IMR-90 (cell line): ENCODE data around the gene NDUFV3. TPM values are rescaled to one million over a fixed set of nuclear protein-coding genes. Genes with fewer than 3 reads are reported as not detected.

Source experiments
- ATAC-seq: fragments of 200-7000 bp; cut with Tn5 transposase; 2 replicates; pipeline ENCODE4 v1.9.1; 2020; ENCODE audit warnings: low read depth, mild to moderate bottlenecking, moderate library complexity
- BruUV-seq: library from RNA; stranded (reverse); fragments of 400-500 nt; replicated peaks from 2 replicates; lab custom pipeline; 2021; lab: Mats Ljungman, UMichigan
- CTCF ChIA-PET: fragments of 300-600 bp; formaldehyde crosslinking; extraction: SDS; loops from one replicate; lab custom pipeline; 2021; ENCODE audit warnings: antibody characterized with exemption; lab: Yijun Ruan, JAX
- POLR2A ChIA-PET: fragments of 300-600 bp; sonication (Branson Sonifier 250); formaldehyde crosslinking; loops from one replicate; lab custom pipeline; 2022; ENCODE audit warnings: antibody characterized with exemption; ENCODE audit not compliant: unreplicated experiment; lab: Charles Lee
- DNase-seq: peaks from one replicate; pipeline ENCODE4 v3.0.0; 2013
- H2AFZ ChIP-seq: replicated peaks from 2 replicates; pipeline ENCODE3; 2013; ENCODE audit warnings: low read length, mild to moderate bottlenecking; ENCODE audit not compliant: poor library complexity
- H2AK5ac ChIP-seq: 2 replicates; pipeline ENCODE4 v1.6.1; 2013; ENCODE audit warnings: low read depth, low read length, inconsistent platforms
- H2AK9ac ChIP-seq: replicated peaks from 2 replicates; pipeline ENCODE3; 2013; ENCODE audit warnings: mild to moderate bottlenecking, low read depth, low read length, moderate library complexity; ENCODE audit not compliant: poor library complexity
- H2BK120ac ChIP-seq: 2 replicates; pipeline ENCODE4 v1.6.1; 2013; ENCODE audit warnings: low read depth, low read length, inconsistent platforms
- H2BK15ac ChIP-seq: 3 replicates; pipeline ENCODE4 v1.6.1; 2013; ENCODE audit warnings: low read depth, low read length, inconsistent platforms
- H2BK20ac ChIP-seq: 2 replicates; pipeline ENCODE4 v1.6.1; 2013; ENCODE audit warnings: low read depth, mild to moderate bottlenecking, inconsistent platforms, low read length, moderate library complexity
- H2BK5ac ChIP-seq: 2 replicates; pipeline ENCODE4 v1.6.1; 2013; ENCODE audit warnings: mild to moderate bottlenecking, low read depth, low read length, inconsistent platforms; ENCODE audit not compliant: poor library complexity, severe bottlenecking
- H3K14ac ChIP-seq: replicated peaks from 2 replicates; pipeline ENCODE4 v1.6.1; 2013; ENCODE audit warnings: low read depth, low read length, inconsistent platforms
- H3K18ac ChIP-seq: 2 replicates; pipeline ENCODE4 v1.6.1; 2013; ENCODE audit warnings: low read depth, low read length, control low read depth
- H3K23ac ChIP-seq: 2 replicates; pipeline ENCODE4 v1.6.1; 2013; ENCODE audit warnings: low read depth, low read length, inconsistent platforms
- H3K27ac ChIP-seq: 2 replicates; pipeline ENCODE4 v1.5.1; 2013; ENCODE audit warnings: mild to moderate bottlenecking, control low read depth, low read length; ENCODE audit not compliant: insufficient read depth
- H3K27me3 ChIP-seq: 2 replicates; pipeline ENCODE4 v1.6.1; 2013; ENCODE audit warnings: low read length; ENCODE audit not compliant: control insufficient read depth, insufficient read depth
- H3K36me3 ChIP-seq: 2 replicates; pipeline ENCODE4 v1.6.1; 2013; ENCODE audit warnings: low read length, mixed read lengths; ENCODE audit not compliant: control insufficient read depth, insufficient read depth
- H3K4ac ChIP-seq: 2 replicates; pipeline ENCODE4 v1.6.1; 2013; ENCODE audit warnings: low read depth, low read length, inconsistent platforms
- H3K4me1 ChIP-seq: 2 replicates; pipeline ENCODE4 v1.6.1; 2013; ENCODE audit warnings: low read length, mixed read lengths; ENCODE audit not compliant: control insufficient read depth, insufficient read depth
- H3K4me2 ChIP-seq: 2 replicates; pipeline ENCODE4 v1.6.1; 2013; ENCODE audit warnings: low read depth, mild to moderate bottlenecking, control low read depth, low read length, moderate library complexity
- H3K4me3 ChIP-seq: 2 replicates; pipeline ENCODE4 v1.5.1; 2013; ENCODE audit warnings: low read depth, mild to moderate bottlenecking, control low read depth, low read length, moderate library complexity; ENCODE audit not compliant: insufficient read depth
- H3K56ac ChIP-seq: 2 replicates; pipeline ENCODE4 v1.6.1; 2013; ENCODE audit warnings: low read length, inconsistent platforms; ENCODE audit not compliant: insufficient read depth; ENCODE audit errors: extremely low read depth
- H3K79me1 ChIP-seq, 2 experiments: 2 replicates each; pipeline ENCODE4 v1.6.1; 2013; ENCODE audit warnings: low read length in 2 of 2, inconsistent platforms in 1 of 2, low read depth in 1 of 2
- H3K9ac ChIP-seq: 2 replicates; pipeline ENCODE4 v1.6.1; 2013; ENCODE audit warnings: low read depth, low read length, control low read depth
- H3K9me1 ChIP-seq: 2 replicates; pipeline ENCODE4 v1.6.1; 2013; ENCODE audit warnings: low read length, inconsistent platforms; ENCODE audit not compliant: insufficient read depth
- H3K9me3 ChIP-seq: 2 replicates; pipeline ENCODE4 v1.6.1; 2013; ENCODE audit warnings: low read length; ENCODE audit not compliant: control insufficient read depth, insufficient read depth
- H4K20me1 ChIP-seq: 2 replicates; pipeline ENCODE4 v1.6.1; 2013; ENCODE audit warnings: low read length, inconsistent platforms; ENCODE audit not compliant: insufficient read depth
- H4K5ac ChIP-seq: 2 replicates; pipeline ENCODE4 v1.6.1; 2013; ENCODE audit warnings: mild to moderate bottlenecking, low read depth, low read length, control low read depth
- H4K8ac ChIP-seq, 2 experiments: 2 replicates each; pipeline ENCODE4 v1.6.1; 2013; ENCODE audit warnings: low read depth in 2 of 2, low read length in 2 of 2, control low read depth in 1 of 2, inconsistent platforms in 1 of 2
- H4K91ac ChIP-seq: 2 replicates; pipeline ENCODE4 v1.6.1; 2013; ENCODE audit warnings: low read depth, low read length, inconsistent platforms; ENCODE audit not compliant: insufficient read depth
- CTCF ChIP-seq: conservative IDR thresholded peaks from 2 replicates; pipeline ENCODE4 v1.5.1; 2012; ENCODE audit warnings: mild to moderate bottlenecking, low read depth, low read length, improper control_type of control experiment
- NFE2L2 ChIP-seq: fragments of 150-350 bp; IDR thresholded peaks from 2 replicates; pipeline ENCODE4 v1.6.1; 2016; ENCODE audit warnings: low read depth, mild to moderate bottlenecking, low read length
- POLR2A ChIP-seq: IDR thresholded peaks from 2 replicates; pipeline ENCODE4 v1.6.1; 2012; ENCODE audit warnings: mild to moderate bottlenecking, low read depth, low read length
- RAD21 ChIP-seq: IDR thresholded peaks from 2 replicates; pipeline ENCODE4 v1.6.1; 2012; ENCODE audit warnings: low read length, improper control_type of control experiment
- RCOR1 ChIP-seq: IDR thresholded peaks from 2 replicates; pipeline ENCODE4 v1.6.1; 2012; ENCODE audit warnings: mild to moderate bottlenecking, low read length, improper control_type of control experiment; ENCODE audit not compliant: insufficient replicate concordance
- USF2 ChIP-seq: fragments of 150-350 bp; IDR thresholded peaks from 2 replicates; pipeline ENCODE4 v1.6.1; 2017; ENCODE audit warnings: mild to moderate bottlenecking, antibody characterized with exemption, low read length, low read depth
- WGBS, 2 experiments: methylation state at CpG; one replicate each; pipeline versions ENCODE4 v1.1.5 to v1.1.7; 2013; ENCODE audit warnings: missing lambda C conversion rate in 2 of 2; ENCODE audit not compliant: insufficient read length in 1 of 2; ENCODE audit errors: extremely low coverage in 2 of 2; 5-methylcytosine and 5-hydroxymethylcytosine counted together
- dilution Hi-C: fragments of 300-500 bp; cut with HindIII; formaldehyde crosslinking; loops from one replicate; pipeline ENCODE4 v1.14.3; 2018; ENCODE audit warnings: low sequenced_read_pairs; ENCODE audit not compliant: unreplicated experiment
- in situ Hi-C: fragments of 300-500 bp; cut with MboI; formaldehyde crosslinking; loops from 3 replicates; pipeline ENCODE4 v1.14.3; 2019; ENCODE audit warnings: low sequenced_read_pairs, inconsistent platforms, mixed read lengths
- intact Hi-C: fragments of 100-400 bp; cut with micrococcal nuclease; formaldehyde crosslinking; loops from 2 replicates; pipeline ENCODE4 v1.10.0; 2022
- polyA plus RNA-seq, 3 experiments: library from polyadenylated mRNA; depleted of rRNA; stranded (reverse); fragments of >200 nt; gene quantifications; 2 replicates each; pipeline ENCODE4 v1.2.3, GENCODE V29; 2012; ENCODE audit warnings: low replicate concordance in 1 of 3
- total RNA-seq: library from RNA; depleted of rRNA; stranded (reverse); fragments of >200 nt; gene quantifications from 2 replicates; pipeline ENCODE4 v1.2.3, GENCODE V29; 2012

Gene NDUFV3
- total and polyA plus RNA-seq, 2 of the 4 experiments (the other 2 are of a cell fraction): 38.5 to 55.6 TPM

GRCh38 chr21:42939582-42940413 is 46.7 kb downstream of the NDUFV3 start (continued):
- TF ChIP-seq CTCF: no peak
- TF ChIP-seq POLR2A: no peak

GRCh38 chr21:42941696-42942085 is 48.6 kb downstream of the NDUFV3 start:
- no peak overlapping the region for H3K14ac ChIP-seq
- DNase-seq (no peak), ATAC-seq (no peak)
- H2AK9ac ChIP-seq: no peak overlapping the region
- in situ Hi-C loops: no loop called here
- POLR2A ChIA-PET: no interaction called here
- H4K8ac ChIP-seq: no peak overlapping the region
- H3K27me3 ChIP-seq: no peaks in the 10 kb centered on the region
- no peak overlapping the region for H3K4ac ChIP-seq
- H3K79me1 ChIP-seq: no peaks in the 10 kb centered on the region
- peaks cover 5% of the 10 kb centered on the region; the same call in 1 of the 2 replicates for H3K9me1 ChIP-seq
- H3K9ac ChIP-seq: no peak overlapping the region
- dilution Hi-C loops: no loop called here
- no TSS peak for BruUV-seq
- TF ChIP-seq RAD21 (no peak), NFE2L2 (no peak), USF2 (no peak), RCOR1 (no peak)
- H3K4me3 ChIP-seq: no peak overlapping the region
- no peak overlapping the region for H4K5ac ChIP-seq
- no peak overlapping the region for H2BK15ac ChIP-seq
- H3K36me3 ChIP-seq: no peaks in the 10 kb centered on the region
- H3K18ac ChIP-seq: no peak overlapping the region
- H3K23ac ChIP-seq: no peak overlapping the region
- no peak overlapping the region for H2AFZ ChIP-seq
- no peak overlapping the region for H2BK120ac ChIP-seq
- no peak overlapping the region for H3K4me2 ChIP-seq
- H3K56ac ChIP-seq: no peak overlapping the region
- H2BK20ac ChIP-seq: no peak overlapping the region
- no peaks in the 10 kb centered on the region for H3K9me3 ChIP-seq
- H3K27ac ChIP-seq: no peak overlapping the region
- H3K4me1 ChIP-seq: no peaks in the 10 kb centered on the region
- CTCF ChIA-PET: no interaction called here
- no peak overlapping the region for H4K91ac ChIP-seq
- no peaks in the 10 kb centered on the region for H4K20me1 ChIP-seq
- no peak overlapping the region for H2AK5ac ChIP-seq
- WGBS, 2 experiments: 89% methylated on average over 3 of the region's 6 CpGs; no CpG with 5 or more reads in 1 of the 2 experiments
- no peak overlapping the region for H2BK5ac ChIP-seq
- intact Hi-C loops: no loop called here
